GM18873 (cell line): ENCODE data around the gene AFAP1L1.

ENCODE experiments used
- ATAC-seq: cut with Tn5 transposase; IDR thresholded peaks from one replicate; pipeline ENCODE4 v1.9.1; 2021; ENCODE audit warnings: mild to moderate bottlenecking, moderate library complexity, moderate number of reproducible peaks; ENCODE audit not compliant: unreplicated experiment, low FRiP score

AFAP1L1 gene

DNA sequence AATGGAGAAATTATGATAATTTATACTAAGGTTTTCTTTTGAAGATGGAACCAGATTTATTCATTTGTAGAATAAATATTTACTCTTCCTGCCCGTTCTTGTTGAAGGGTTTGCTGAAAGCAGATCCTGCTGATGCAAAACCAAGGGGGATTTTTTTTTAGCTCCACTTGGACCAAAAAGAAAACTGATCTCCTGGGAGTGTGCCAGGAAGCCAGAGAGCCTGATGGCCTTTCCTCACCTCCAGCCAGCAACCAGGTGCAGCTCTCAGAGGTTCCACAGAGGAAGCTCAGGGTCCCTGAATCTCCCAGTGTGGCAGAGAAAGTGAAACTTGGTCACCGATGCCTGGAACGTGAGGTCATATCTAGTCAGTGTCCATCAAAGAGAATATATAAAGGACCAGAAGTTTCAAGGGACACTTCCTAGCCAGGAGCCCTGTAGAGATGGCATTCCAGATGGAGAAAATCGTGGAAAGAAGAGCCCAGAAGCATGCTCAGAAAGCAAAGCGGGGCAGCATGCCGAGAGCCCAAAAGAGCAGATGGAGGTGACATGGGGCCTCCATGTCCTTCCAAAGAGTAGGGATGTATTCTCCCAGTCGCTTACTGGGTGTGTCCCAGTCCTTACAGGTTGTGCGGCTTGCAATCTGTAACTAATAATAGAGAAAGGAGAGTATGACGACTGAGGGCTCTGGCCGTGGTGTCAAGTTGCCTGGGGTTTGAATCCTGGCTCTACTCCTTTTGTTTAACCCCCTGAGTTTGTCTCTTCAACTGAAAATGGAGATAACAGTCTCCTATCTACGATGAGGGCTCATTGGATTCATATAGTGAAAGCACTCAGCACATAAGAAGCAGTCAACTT lies 12.2 kb downstream of the AFAP1L1 start:
- no peak for ATAC-seq

DNA sequence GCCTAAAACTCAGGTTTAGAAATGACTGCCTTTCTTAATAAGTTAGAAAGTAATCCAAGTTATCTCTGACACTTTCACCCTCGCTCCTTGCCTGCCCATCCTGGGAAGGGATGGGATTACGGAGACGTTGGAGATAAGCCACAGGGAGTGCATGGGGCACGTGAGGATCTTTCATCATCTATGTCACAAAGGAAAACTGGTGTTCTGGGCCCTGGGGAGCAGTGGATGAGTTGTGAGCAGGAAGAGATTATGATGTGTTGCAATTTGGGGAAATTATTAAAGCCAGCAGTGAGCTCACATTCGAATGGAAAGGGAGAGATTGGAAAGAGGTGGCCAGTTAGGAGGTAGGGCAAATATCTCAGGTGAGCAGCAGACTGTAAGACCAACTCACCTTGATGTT lies 12.8 kb downstream of the AFAP1L1 start:
- ATAC-seq: no peak

DNA sequence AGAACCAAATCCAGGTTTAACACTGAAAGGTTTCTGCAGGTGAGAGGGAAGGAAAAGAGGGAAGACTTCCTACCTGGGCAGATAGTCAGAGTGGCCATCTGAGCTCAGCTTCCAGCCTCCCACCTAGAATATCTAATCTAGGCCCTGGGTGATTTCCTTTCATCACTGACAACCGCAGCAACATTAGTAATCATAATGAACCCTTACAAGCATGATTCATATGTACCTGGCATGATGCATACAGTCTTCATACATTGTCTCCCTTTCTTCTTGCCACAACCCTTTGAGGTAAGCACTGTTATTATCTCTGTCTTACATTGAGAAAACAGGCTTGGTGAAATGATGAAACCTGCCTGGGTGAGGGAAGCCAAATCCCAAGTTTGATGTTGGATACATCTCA lies 13.5 kb downstream of the AFAP1L1 start:
- ATAC-seq: no peak

DNA sequence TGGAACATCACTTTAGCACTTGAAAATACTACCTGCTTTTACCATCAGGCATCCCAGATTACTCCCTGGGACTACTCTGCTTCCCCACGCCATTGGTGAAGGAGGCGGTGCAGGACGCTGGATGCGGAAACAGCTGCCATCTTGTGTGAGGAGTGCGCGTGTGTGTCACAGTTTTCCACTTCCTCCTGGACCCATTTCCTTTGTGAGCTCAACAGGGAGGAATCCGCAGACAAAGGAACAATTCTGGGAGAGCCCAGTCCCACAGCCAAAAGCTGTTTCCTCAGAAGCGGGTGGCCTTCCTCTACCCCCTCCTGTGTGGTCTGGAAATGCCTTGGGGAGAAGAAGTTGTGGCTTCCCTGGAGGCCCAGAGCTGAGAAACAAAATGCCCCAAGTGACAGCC lies 16.8 kb downstream of the AFAP1L1 start:
- no peak for ATAC-seq

DNA sequence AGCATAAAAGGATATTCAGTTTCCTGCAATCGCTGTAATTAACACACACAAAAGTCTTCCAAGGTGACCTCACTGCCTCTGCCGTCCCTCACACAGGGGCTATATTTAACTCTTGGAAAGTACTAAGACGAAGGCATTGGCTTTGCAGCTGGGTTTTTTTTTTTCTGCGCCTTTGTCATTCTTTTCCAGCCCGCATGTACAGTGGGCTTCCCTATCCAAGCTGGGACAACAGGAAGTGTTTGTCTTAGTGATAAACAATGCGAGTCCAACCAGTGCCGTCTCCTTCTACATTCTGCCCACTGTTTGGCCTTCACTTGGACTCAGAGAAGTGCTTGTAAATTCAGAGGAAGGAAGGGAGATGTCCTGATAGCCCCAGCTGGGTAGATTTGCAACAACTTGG lies 17.6 kb downstream of the AFAP1L1 start:
- no peak for ATAC-seq

DNA sequence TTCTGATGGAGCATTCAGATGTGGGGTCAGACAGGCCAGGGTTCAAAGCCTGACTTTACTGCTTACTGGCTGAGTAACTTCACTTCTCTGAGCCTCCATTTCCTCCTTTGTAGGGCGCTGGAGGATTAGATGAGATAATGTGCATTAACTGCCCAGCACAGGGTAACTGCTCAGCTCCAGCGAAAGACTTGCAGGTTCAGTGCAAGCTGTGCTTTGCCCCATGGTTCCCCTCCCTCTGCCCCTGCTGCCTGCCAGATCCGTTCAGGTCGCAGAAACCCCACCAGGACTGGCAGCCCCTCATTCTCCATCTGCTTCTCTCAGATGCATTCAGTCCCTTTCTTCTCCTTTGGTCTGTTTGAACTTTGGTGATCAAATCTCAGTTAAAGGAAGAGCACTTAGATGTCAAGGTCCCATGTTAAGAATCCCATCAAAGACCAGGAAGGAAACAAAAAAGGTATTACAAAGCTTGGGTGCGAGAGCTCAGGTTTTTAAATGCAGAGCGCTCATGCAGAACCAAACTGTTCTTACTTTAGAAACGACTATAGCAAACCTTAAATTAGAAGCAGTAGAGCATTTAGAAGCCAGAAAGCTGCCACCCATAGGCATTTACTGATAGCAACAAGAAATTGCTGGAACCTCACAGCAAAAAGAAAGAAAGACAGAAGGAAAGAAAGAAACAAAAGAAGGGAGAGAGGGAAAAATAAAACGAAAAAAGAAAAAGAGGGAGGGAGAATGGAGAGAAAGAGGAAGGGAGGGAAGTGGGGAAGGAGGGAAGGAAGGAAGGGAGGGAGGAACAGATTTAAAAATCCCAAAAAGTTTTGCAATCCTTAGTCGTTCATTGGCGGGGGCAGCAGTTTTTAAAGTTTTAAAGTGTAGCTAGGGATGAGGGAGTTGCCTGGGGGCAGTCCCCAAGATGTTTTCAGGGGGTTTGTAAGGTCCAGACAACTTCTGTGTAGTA lies 23.5 kb downstream of the AFAP1L1 start:
- ATAC-seq: no peak

DNA sequence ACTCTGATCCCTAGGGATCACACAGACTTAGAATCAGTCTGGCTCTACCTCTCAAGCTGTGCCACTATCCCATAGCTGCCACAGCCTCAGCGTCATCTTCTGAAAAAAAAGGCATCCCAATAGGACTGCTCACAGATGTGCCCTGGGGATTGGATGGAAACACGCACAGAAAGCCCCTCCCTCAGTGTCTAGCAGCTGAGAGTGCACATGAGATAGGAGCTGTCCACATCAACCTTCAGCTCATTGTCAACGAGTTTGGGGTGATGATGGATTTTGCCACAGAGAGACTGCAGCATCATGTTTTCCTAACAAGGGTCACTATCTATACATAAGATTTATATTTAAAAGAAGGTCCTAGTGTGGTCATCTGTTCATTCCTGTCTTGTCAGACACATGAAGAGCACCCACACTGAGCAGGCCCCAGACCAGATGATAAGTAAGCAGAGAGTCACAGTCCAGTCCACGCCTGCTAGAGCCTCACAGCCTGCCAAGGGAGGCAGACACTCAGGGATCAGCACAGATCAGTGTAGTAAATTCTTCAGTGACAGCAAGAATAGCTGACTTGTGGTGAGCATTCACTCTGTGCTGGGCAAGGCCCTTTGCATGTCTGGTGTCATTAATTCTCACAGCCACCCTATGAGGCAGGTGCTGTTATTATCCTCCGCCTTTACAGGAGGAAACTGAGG lies 25.8 kb downstream of the AFAP1L1 start:
- no peak for ATAC-seq

DNA sequence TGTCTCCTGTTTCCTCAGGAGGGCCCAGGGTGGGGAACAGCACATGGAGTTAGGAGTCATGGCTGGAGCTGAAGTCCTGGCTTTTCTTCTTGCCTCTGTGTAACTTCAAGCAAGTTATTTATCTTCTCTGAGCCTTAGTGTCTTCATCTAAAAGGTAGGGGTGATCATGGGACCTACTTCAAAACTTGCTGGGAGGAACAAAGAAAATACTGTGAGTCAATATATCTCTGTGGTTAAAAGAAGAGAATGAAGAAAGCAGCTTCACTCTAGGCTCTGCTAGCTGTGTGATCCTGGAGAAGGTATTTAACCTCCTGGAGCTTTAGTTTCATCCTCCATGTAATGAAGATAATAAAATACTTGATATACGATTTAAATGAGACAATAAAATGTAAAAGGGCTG lies 26.5 kb downstream of the AFAP1L1 start:
- ATAC-seq: no peak

DNA sequence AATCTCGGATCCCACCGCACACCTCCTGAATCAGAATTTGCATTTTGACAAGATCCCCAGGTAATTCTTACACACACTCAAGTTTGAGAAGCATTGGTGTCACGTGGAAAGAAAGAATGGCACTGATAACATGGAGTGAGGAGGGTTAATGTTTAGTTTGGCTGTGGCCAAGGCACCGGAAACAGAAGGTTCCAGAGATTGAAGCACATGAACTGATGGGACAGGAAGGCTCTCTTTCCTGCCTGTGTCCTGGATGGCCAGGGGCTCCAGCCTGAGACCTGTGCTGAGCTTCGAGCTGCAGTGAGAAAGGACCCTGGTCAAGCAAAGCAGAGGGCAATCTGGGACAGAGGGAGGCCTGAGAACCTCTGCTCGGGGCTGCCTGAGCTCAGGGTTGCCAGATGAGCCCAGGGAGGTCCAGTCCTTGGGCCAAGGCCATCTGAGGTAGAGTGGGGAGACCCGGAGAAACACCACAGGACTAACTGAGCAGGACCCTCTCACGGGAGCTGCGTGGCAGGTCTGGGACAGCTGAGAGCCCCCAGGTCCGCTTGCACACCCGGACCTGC lies 27.3 kb downstream of the AFAP1L1 start:
- no peak for ATAC-seq

DNA sequence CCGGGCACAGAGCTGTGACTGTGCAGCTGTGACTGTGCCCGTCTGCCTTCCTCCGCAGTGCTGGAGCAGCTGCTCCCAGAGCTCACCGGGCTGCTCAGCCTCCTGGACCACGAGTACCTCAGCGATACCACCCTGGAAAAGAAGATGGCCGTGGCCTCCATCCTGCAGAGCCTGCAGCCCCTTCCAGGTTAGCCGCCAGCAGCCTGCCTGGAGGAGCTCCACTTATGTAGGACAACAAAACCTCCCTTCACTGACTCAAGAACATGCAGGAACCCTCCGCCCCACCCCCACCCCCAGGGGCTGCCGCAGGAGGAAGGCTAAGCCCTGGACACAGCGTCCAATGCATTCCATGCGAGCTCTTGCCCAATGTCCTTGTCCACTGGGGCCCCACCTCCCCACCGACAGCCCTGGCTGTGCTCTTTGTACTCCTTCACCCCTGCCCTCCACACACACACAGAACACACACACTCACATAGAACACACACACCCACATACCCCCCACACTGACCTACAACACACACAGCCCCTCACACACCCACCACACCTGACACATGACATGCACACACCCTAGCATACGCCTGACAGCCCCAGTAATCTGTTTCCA lies 27.9 kb downstream of the AFAP1L1 start:
- ATAC-seq: no peak

DNA sequence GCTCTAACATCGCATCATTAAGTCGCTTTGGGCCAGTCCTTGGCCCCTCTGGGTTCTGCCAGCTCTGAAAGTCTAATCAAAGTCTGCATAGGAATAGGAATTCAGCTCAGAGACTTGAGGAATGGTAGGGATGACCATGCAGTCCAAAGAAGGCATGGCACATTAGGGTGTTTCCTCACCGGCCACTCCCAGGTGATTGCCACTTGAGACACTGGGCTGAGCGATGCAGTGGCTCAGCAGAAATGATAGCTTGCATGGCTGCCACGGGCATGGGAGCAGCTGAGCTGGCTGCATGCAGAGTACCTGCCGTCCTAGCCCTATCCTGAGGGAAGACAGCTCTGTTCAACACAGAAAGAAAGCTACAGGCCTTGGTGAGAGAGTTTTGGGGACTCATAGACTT lies 28.8 kb downstream of the AFAP1L1 start:
- no peak for ATAC-seq

DNA sequence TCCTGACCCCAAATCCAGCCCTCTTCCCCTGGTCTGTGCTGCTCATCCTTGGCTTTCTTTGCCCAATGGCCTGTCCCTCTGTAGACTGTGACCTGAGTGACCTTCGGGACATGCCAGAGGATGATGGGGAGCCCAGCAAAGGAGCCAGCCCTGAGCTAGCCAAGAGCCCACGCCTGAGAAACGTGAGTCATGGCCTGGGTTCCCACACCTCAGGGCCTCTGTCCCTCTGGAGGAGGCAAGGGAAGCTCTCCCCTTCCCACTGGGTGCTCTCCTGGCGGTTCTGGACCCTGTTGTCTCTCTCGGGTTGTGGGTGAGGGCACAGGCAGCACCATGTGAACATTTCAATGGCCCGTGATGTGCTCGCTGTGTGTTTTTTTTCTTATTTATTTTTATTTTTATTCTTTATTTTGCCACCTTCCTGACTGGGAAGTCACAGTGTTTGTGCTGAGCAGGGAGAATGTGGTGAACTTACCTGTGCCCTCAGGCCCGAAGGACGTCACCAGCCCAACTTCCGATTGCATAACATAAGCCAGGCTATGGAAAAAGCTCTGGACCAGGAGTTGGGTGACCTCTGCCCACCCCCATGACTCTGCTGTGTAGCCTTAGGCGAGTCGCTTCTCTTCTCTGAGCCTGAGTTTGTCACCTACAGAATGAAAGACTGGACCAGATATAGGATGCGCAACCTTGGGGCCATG lies 29.5 kb downstream of the AFAP1L1 start:
- no peak for ATAC-seq

DNA sequence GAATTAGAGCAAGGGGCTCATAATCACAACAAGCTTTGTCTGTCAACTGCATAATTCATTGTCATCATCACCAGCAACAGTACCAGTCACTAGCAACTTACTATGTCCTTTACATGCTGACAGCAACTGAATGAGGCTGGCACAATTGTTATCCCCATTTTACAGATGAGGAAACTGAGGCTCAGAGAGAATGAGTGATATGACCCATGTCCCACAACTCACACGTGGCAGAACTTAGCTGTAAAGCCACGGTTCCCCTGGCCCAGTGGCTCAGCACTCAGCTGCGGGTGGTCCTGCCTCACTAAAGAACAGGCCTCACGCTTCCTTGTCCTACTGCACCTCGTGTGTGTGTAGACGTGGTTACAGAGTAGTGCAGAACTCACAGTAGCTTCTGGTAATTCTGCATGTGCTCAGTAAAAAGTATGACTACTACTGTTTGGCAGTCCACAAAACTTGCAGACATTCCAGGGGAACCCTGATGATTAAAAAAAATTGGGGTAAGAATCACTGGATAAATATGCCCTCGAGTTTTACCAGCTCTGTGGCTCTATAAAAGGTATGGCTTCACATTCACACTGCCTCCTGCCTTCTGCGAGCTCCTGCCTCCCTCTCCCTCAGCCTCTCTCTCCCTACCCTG lies 30.2 kb downstream of the AFAP1L1 start:
- no peak for ATAC-seq

DNA sequence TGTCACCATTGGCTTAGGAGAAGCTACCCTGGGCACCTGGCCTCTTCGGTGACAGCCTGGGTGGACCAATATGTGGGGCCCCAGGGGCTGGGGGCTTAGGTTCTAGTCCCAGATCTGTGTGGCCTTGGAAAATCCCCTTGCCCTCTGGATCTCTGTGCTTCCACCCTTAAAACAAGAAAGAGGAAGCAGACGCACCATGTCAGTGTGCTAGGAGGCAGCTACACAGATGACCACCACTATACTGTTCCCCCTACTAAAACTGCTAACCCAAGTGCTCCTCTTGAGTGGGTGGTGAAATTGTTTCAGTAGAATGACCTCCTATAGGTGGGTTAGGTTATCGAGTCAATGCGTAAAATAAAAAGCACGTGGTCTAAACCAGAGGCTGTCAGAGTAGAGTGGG lies 31.0 kb downstream of the AFAP1L1 start:
- ATAC-seq: no peak

DNA sequence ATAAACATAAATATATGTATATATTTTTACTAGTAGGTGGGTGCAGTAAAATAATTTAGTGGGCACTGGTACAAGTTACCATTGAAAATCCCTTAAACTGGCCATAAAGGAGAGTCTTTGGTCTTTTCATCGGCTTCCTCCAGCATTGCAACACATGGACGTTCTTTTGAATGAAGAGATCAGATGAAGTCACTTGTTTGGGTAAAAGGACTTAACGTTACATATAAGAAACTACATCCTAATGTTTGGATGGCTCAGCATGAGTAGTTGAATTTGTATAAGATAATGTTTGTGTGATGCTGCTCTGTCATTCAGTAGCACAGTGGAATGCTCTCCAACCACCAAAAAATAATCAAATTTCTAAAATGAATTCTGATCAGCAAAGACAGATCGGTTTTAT lies 31.6 kb downstream of the AFAP1L1 start:
- ATAC-seq: no peak

DNA sequence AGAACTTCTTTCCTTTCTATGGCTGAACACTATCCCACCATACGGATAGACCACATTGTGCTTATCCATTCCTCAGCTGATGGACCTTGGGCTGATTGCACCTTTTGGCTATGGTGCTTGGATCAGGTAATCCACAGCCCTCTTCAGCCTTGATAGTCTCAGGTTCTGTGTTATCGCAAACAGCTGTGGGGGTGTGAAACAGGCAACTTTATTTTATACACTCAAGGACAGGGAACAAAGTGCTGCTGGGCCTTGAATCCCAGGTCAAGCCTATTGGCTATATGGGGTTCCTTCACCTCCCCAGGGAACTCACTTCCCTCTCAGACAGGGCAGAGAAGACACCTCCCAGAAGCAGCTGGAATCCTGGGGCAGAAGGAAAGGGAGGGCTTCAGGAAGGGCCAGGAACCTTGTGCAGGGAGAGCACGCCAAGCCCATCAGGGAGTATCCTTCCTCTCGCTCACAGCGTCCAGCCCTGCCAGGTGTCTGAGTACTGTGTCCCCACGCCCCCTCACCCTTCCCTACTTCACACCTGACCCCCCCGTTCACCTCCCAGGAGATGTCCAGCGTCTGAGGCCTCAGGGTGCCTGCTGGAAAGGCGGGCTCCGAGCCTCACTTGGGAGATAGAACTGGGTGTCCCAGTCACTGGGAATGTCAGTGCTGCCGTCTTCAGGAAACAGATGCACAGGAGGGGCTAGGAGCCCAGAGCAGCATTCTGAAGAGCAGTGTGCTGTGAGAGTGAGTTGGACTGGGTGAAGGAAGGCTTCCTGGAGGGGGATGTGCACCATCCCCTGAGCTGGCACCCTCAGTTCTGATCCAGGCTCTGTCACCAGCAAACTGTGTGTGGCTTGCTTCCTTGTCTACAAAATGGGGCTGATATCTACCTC lies 32.8 kb downstream of the AFAP1L1 start:
- ATAC-seq: no peak

DNA sequence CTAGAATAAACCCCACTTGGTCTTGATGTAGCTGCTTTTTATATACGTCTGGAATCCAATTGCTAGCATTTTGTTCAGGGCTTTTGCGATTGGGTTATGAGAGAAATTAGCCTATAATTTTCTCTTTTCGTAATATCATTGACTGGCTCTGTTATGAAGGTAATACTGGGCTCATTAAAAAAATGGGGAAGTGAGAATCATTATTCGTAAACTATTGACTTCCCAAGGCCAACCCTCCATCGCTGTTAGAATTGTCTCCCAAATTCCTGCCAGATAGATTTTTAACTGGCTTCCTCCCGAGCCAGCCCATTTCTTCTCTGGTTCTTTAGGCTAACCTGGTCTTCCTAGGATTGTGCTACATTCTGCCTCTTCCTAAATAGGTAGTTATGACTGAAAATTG lies 37.7 kb downstream of the AFAP1L1 start:
- no peak for ATAC-seq

DNA sequence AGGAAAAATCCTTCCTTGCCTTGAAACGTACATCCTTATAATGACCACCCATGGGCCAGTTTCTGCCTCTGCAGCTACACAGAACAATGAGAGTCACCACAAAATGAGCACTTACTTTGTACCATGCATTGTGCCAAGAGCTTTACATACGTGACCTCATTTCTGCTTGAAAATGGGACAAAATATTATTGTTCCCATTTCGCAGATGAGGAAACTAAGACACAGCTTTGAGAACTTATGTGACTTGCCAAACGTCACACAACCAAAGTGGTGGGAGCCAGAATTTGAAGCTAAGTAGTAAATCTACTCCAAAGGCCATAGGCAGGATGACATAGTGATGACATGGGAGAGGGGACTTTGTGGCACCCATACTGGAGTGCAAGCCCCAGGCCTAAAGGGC lies 38.8 kb downstream of the AFAP1L1 start:
- no peak for ATAC-seq
